Activated CD4-positive, alpha-beta T cell treated with anti-CD3 and anti-CD28 coated beads for 24 hours (primary cell): ENCODE data around the gene POMT1.

Experiments used
- DNase-seq, 2 donors: peaks; one replicate each; pipeline ENCODE4 v3.0.0-alpha.2; 2020; ENCODE audit warnings: low read depth in 2 of 2

The POMT1 gene

GRCh38 chr9:131554087-131554842 is 51.5 kb downstream of the POMT1 start:
- no peak for DNase-seq

GRCh38 chr9:131554843-131555351 is 52.2 kb downstream of the POMT1 start:
- DNase-seq, result no peak

DNA sequence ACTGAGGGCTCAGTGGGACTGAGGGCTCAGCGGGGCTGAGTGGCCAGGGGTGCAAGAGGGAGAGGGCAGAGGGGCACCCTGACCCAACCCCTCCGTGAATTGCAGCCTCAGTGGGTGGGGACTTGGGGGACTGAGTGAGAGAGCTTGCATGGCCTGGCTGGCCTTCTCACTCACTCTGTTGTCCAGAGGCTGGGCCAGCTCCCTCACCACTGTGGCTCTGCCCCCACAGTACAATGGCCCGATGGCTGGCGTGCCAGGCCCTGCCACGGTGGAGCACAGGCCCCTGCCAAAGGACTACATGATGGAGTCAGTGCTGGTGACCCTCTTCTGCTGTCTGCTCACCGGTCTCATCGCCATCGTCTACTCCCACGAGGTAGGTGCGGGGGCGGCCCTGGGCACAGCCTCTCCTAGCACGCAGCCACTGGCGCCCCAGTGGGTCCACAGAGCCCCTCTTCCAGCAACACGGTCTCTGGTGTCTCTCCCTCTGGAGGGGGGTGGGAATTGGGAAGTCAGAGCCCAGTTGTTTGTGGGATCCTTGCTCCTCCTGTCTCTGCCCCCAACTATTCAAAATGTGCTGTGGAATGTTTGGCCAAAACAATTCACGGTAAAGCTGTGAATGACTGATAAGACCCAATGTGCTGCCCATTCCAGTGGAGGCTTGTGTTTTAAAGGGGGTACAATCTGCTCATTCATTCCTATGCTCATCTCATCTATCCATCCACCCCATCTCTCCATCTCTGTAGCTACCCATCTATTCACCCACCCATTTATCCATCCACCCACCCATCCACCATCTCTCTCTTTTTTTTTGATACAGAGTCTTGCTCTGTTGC is 53.3 kb downstream of the POMT1 start:
- no peak for DNase-seq

DNA sequence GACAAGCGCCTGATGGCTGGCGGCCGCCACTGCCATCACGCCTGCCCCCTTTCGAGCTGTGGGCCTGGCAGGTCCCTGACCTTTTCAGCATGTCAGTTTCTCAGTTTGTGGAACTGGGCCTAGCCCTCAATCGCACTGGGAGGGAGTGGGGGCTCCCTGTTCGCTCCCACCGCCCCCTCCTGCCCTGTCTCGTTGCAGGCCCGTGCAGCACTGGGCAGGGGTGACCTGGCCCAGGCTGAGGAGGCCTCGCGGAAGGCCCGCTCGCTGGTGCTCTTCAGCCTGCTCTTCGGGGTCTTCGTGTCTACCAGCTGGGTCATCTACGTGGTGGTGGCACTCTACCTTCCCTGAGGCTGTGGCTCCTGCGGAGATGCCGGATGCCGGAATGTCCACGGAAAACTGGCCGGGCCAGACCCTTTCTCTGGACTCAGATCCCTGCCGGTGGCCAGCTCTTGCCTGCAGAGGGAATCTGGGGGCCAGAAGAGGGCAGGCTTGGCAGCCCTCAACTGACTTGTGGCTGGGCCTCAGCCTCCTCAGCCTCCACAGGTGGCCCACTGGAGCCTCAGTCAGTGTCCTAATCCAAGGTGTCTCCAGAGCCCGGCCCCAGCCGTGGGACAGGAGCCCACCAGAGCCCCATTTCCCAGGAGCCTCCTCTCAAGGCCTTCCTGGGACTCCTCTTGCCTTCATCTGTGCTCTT is 55.3 kb downstream of the POMT1 start:
- no peak for DNase-seq

- no peak for DNase-seq
Observed at GRCh38 chr9:131559421-131560000, 56.8 kb downstream of the POMT1 start.

- DNase-seq, result no peak
Observed at GRCh38 chr9:131562032-131562959, 59.6 kb downstream of the POMT1 start.

- DNase-seq, result no peak
Observed at GRCh38 chr9:131565369-131565768, 62.7 kb downstream of the POMT1 start.

DNA sequence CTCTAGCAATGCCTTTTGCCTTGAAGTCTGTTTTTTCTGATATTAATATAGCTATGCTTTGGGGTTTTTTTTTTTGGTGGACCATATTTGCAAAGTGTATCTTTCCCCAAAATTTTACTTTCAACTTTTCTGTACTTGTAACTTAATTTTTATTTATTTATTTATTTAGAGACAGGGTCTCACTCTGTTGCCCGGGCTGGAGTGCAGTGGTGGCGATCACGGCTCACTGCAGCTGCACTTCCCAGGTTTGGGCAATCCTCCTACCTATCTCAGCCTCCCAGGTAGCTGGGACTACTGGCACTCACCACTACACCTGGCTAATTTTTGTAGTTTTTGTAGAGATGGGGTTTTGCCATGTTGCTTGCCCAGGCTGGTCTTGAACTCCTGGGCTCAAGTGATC is 63.4 kb downstream of the POMT1 start:
- DNase-seq, result no peak

DNA sequence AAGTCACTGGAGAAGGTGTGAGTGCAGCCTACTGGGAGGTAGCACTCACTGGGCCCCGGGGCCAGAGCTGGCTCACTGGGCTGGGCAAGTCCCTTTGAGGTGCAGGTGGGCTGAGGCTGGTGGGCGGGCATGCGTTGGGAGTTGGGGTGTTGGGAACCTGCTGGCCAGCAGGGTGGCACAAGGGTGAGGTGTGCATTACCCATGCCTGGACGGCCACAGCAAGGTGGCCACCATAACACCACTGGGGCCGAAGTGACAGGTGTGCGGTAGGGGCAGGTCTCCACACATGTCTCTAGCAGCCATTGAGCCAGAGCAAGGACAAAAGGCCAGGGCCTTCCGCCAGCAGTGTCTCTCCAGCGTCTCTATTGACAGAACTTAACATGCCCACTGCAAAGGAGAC is 65.2 kb downstream of the POMT1 start:
- no peak for DNase-seq
